NK-92 treated with Interleukin-12 subunit alpha and Interleukin-12 subunit beta, amount 100 ng/mL, for 24 hours (cell line): ENCODE measurements around the gene COPS9.

Source experiments
- DNase-seq: peaks from one replicate; lab custom pipeline; 2025; lab: John Stamatoyannopoulos, UW

The COPS9 gene

GRCh38 chr2:240109386-240109785, 26.7 kb downstream of the COPS9 start:
- DNase-seq = no peak

- DNase-seq = no peak
Measured at GRCh38 chr2:240107477-240107796, 28.7 kb downstream of the COPS9 start.

DNA sequence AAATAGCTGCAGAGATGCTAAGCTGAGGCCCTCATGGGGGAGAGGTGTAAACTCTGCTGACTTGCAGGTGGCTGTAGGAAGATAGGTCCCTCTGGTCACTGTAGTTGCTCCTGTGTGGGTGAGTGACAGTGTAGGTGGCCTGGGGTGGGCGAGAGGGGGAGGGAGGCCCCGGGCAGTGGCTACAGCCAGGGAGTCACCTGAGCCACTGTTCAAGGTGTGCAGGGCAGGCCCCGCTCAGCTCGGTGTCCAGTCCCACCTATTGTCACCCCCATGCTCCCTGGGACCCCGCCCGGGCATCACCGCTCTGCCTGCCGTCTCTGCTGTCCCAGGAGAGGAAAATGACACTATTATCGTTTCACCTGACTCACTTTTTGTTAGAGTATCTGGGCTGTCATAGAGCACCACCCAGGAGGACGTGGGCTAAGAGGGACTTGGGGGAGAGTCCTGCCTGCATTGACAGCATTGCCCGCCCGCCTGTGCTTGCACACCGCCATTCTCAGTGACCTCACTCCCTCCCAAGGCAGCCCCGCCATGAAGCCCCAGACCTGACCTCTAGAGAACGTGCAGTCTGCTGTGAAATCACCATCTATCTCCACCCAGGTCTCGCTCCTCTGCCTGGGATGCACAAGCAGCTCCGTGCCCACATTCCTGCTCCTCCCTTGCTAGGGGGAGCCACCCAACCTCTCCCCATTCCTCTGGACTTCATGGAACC, 29.2 kb downstream of the COPS9 start:
- no peak for DNase-seq

DNA sequence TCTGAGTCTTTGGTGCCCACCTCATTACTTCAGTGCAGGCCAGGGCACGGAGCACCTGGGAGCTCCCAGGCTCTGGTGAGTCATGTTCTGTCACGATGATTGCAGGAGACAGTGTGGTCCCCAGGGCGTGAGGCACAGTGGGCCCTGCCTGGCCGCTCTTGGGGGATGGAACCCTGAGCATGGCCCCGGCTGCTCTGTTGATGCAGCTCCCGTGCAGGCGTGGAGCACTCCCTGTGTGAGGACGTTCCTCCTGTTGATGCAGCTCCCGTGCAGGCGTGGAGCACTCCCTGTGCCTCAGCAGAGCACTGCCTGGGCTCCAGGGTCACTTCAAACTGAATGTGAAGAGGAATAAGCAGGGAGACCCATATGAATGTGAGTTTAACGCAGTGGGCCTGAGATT, 30.1 kb downstream of the COPS9 start:
- no peak for DNase-seq

DNA sequence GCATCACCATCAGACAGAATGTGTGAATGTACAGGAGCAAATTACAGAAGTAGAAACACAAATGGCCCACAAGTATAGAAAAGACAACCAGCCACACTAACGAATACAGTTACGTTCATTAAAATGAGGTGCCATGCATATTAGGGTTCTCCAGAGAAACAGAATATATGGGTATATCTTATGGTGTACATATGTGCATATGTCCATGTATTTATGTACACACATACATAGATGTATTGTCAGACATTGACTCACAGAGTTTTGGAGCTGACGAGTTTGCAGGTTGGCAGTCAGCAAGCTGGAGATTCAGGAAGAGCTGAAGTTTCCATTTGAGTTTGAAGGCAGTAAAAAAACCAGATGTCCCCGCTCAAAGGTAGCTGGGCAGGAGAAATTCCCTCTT, 33.0 kb downstream of the COPS9 start:
- DNase-seq = no peak

DNA sequence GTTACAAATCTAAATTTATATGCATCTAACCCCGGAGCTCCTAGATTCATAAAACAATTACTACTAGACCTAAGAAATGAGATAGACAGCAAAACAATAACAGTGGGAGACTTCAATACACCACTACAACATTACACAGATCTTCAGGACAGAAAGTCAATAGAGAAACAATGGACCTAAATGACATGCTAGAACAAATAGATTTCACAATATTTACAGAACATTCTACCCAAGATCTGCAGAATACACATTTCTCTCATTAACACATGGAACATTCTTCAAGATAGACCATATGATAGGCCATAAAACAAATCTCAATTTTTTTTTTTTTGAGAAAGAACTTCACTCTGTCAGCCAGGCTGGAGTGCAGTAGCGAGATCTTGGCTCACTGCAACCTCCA, 37.8 kb downstream of the COPS9 start:
- DNase-seq = no peak

DNA sequence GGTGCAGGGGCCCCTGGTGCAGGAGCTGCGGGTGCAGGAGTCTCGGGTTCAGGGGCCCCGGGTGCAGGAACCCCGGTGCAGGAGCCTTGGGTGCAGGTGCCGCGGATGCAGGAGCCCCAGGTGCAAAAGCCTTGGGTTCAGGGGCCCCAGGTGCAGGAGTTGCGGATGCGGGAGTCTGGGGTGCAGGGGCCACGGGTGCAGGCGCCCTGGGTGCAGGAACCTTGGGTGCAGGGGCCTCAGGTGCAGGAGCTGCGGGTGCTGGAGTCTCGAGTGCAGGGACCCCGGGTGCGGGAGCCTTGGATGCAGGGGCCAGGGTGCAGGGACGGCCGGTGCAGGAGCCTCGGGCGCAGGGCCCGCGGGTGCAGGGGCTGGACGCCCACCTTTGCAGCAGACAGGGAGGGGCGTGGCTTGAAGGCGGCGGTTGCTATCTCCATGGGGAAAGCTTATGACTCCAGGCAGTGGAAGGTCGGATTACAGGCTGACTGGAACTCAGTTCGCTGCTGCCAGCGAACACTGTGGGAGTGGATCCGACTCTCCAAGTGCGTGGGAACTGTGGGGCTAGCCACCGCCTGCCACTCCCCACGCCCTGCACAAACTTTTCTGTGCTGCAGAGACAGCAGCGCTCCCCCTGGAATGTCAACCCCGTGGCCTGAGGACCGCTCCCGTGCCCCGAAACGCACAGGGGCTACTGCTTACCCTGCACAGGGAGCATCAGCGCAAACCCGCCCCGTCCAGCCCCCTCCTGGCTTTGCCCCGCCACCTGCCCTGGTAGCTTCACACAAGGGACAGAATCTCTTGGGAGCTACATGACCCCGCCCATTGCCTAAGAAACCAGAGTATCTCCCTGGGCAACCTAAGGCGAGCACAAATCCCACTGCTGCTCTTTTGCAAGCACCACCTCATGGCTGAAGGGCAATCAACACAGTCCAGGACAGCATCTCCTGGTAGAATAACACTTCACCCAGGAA, 40.3 kb downstream of the COPS9 start:
- no peak for DNase-seq

- no peak for DNase-seq
Measured at GRCh38 chr2:240089306-240089705, 46.8 kb downstream of the COPS9 start.

- DNase-seq = no peak
Measured at GRCh38 chr2:240086563-240086962, 49.5 kb downstream of the COPS9 start.
